ENCODE measurements around the gene OCRL.

- TF ChIP-seq EZH2 (IDR thresholded peaks at IDR 0.05; ENCODE audit: borderline replicate concordance, insufficient read depth, low read depth, low read length, poor library complexity, severe bottlenecking) (no peak), CTCF (IDR thresholded peaks at IDR 0.05) (no peak)
These were observed 14.9 kb upstream of the OCRL start for GRCh38 chrX:129525162-129525561.
